IMR-90 (cell line): ENCODE results near the gene MYH11. TPM values are rescaled to one million over a fixed set of nuclear protein-coding genes. Genes with fewer than 3 reads are reported as not detected.

Source experiments
- ATAC-seq: fragments of 200-7000 bp; cut with Tn5 transposase; 2 replicates; pipeline ENCODE4 v1.9.1; 2020; ENCODE audit warnings: low read depth, mild to moderate bottlenecking, moderate library complexity
- BruUV-seq: library from RNA; stranded (reverse); fragments of 400-500 nt; replicated peaks from 2 replicates; lab custom pipeline; 2021; lab: Mats Ljungman, UMichigan
- CTCF ChIA-PET: fragments of 300-600 bp; formaldehyde crosslinking; extraction: SDS; loops from one replicate; lab custom pipeline; 2021; ENCODE audit warnings: antibody characterized with exemption; lab: Yijun Ruan, JAX
- POLR2A ChIA-PET: fragments of 300-600 bp; sonication (Branson Sonifier 250); formaldehyde crosslinking; loops from one replicate; lab custom pipeline; 2022; ENCODE audit warnings: antibody characterized with exemption; ENCODE audit not compliant: unreplicated experiment; lab: Charles Lee
- DNase-seq: peaks from one replicate; pipeline ENCODE4 v3.0.0; 2013
- H2AFZ ChIP-seq: replicated peaks from 2 replicates; pipeline ENCODE3; 2013; ENCODE audit warnings: low read length, mild to moderate bottlenecking; ENCODE audit not compliant: poor library complexity
- H2AK5ac ChIP-seq: 2 replicates; pipeline ENCODE4 v1.6.1; 2013; ENCODE audit warnings: low read depth, low read length, inconsistent platforms
- H2AK9ac ChIP-seq: replicated peaks from 2 replicates; pipeline ENCODE3; 2013; ENCODE audit warnings: mild to moderate bottlenecking, low read depth, low read length, moderate library complexity; ENCODE audit not compliant: poor library complexity
- H2BK120ac ChIP-seq: 2 replicates; pipeline ENCODE4 v1.6.1; 2013; ENCODE audit warnings: low read depth, low read length, inconsistent platforms
- H2BK15ac ChIP-seq: 3 replicates; pipeline ENCODE4 v1.6.1; 2013; ENCODE audit warnings: low read depth, low read length, inconsistent platforms
- H2BK20ac ChIP-seq: 2 replicates; pipeline ENCODE4 v1.6.1; 2013; ENCODE audit warnings: low read depth, mild to moderate bottlenecking, inconsistent platforms, low read length, moderate library complexity
- H2BK5ac ChIP-seq: 2 replicates; pipeline ENCODE4 v1.6.1; 2013; ENCODE audit warnings: mild to moderate bottlenecking, low read depth, low read length, inconsistent platforms; ENCODE audit not compliant: poor library complexity, severe bottlenecking
- H3K14ac ChIP-seq: replicated peaks from 2 replicates; pipeline ENCODE4 v1.6.1; 2013; ENCODE audit warnings: low read depth, low read length, inconsistent platforms
- H3K18ac ChIP-seq: 2 replicates; pipeline ENCODE4 v1.6.1; 2013; ENCODE audit warnings: low read depth, low read length, control low read depth
- H3K23ac ChIP-seq: 2 replicates; pipeline ENCODE4 v1.6.1; 2013; ENCODE audit warnings: low read depth, low read length, inconsistent platforms
- H3K27ac ChIP-seq: 2 replicates; pipeline ENCODE4 v1.5.1; 2013; ENCODE audit warnings: mild to moderate bottlenecking, control low read depth, low read length; ENCODE audit not compliant: insufficient read depth
- H3K27me3 ChIP-seq: 2 replicates; pipeline ENCODE4 v1.6.1; 2013; ENCODE audit warnings: low read length; ENCODE audit not compliant: control insufficient read depth, insufficient read depth
- H3K36me3 ChIP-seq: 2 replicates; pipeline ENCODE4 v1.6.1; 2013; ENCODE audit warnings: low read length, mixed read lengths; ENCODE audit not compliant: control insufficient read depth, insufficient read depth
- H3K4ac ChIP-seq: 2 replicates; pipeline ENCODE4 v1.6.1; 2013; ENCODE audit warnings: low read depth, low read length, inconsistent platforms
- H3K4me1 ChIP-seq: 2 replicates; pipeline ENCODE4 v1.6.1; 2013; ENCODE audit warnings: low read length, mixed read lengths; ENCODE audit not compliant: control insufficient read depth, insufficient read depth
- H3K4me2 ChIP-seq: 2 replicates; pipeline ENCODE4 v1.6.1; 2013; ENCODE audit warnings: low read depth, mild to moderate bottlenecking, control low read depth, low read length, moderate library complexity
- H3K4me3 ChIP-seq: 2 replicates; pipeline ENCODE4 v1.5.1; 2013; ENCODE audit warnings: low read depth, mild to moderate bottlenecking, control low read depth, low read length, moderate library complexity; ENCODE audit not compliant: insufficient read depth
- H3K56ac ChIP-seq: 2 replicates; pipeline ENCODE4 v1.6.1; 2013; ENCODE audit warnings: low read length, inconsistent platforms; ENCODE audit not compliant: insufficient read depth; ENCODE audit errors: extremely low read depth
- H3K79me1 ChIP-seq, 2 experiments: 2 replicates each; pipeline ENCODE4 v1.6.1; 2013; ENCODE audit warnings: low read length in 2 of 2, inconsistent platforms in 1 of 2, low read depth in 1 of 2
- H3K9ac ChIP-seq: 2 replicates; pipeline ENCODE4 v1.6.1; 2013; ENCODE audit warnings: low read depth, low read length, control low read depth
- H3K9me1 ChIP-seq: 2 replicates; pipeline ENCODE4 v1.6.1; 2013; ENCODE audit warnings: low read length, inconsistent platforms; ENCODE audit not compliant: insufficient read depth
- H3K9me3 ChIP-seq: 2 replicates; pipeline ENCODE4 v1.6.1; 2013; ENCODE audit warnings: low read length; ENCODE audit not compliant: control insufficient read depth, insufficient read depth
- H4K20me1 ChIP-seq: 2 replicates; pipeline ENCODE4 v1.6.1; 2013; ENCODE audit warnings: low read length, inconsistent platforms; ENCODE audit not compliant: insufficient read depth
- H4K5ac ChIP-seq: 2 replicates; pipeline ENCODE4 v1.6.1; 2013; ENCODE audit warnings: mild to moderate bottlenecking, low read depth, low read length, control low read depth
- H4K8ac ChIP-seq, 2 experiments: 2 replicates each; pipeline ENCODE4 v1.6.1; 2013; ENCODE audit warnings: low read depth in 2 of 2, low read length in 2 of 2, control low read depth in 1 of 2, inconsistent platforms in 1 of 2
- H4K91ac ChIP-seq: 2 replicates; pipeline ENCODE4 v1.6.1; 2013; ENCODE audit warnings: low read depth, low read length, inconsistent platforms; ENCODE audit not compliant: insufficient read depth
- CEBPB ChIP-seq: IDR thresholded peaks from 2 replicates; pipeline ENCODE4 v1.6.1; 2012; ENCODE audit warnings: low read depth, low read length, improper control_type of control experiment
- MAZ ChIP-seq: IDR thresholded peaks from 2 replicates; pipeline ENCODE4 v1.6.1; 2012; ENCODE audit warnings: low read depth, mild to moderate bottlenecking, low read length, improper control_type of control experiment, moderate library complexity, borderline replicate concordance
- NFE2L2 ChIP-seq: fragments of 150-350 bp; IDR thresholded peaks from 2 replicates; pipeline ENCODE4 v1.6.1; 2016; ENCODE audit warnings: low read depth, mild to moderate bottlenecking, low read length
- RAD21 ChIP-seq: IDR thresholded peaks from 2 replicates; pipeline ENCODE4 v1.6.1; 2012; ENCODE audit warnings: low read length, improper control_type of control experiment
- RCOR1 ChIP-seq: IDR thresholded peaks from 2 replicates; pipeline ENCODE4 v1.6.1; 2012; ENCODE audit warnings: mild to moderate bottlenecking, low read length, improper control_type of control experiment; ENCODE audit not compliant: insufficient replicate concordance
- RFX5 ChIP-seq: IDR thresholded peaks from 2 replicates; pipeline ENCODE4 v1.8.0; 2012; ENCODE audit warnings: low read depth, mild to moderate bottlenecking, low read length, moderate library complexity
- WGBS, 2 experiments: methylation state at CpG; one replicate each; pipeline versions ENCODE4 v1.1.5 to v1.1.7; 2013; ENCODE audit warnings: missing lambda C conversion rate in 2 of 2; ENCODE audit not compliant: insufficient read length in 1 of 2; ENCODE audit errors: extremely low coverage in 2 of 2; 5-methylcytosine and 5-hydroxymethylcytosine counted together
- dilution Hi-C: fragments of 300-500 bp; cut with HindIII; formaldehyde crosslinking; loops from one replicate; pipeline ENCODE4 v1.14.3; 2018; ENCODE audit warnings: low sequenced_read_pairs; ENCODE audit not compliant: unreplicated experiment
- in situ Hi-C: fragments of 300-500 bp; cut with MboI; formaldehyde crosslinking; loops from 3 replicates; pipeline ENCODE4 v1.14.3; 2019; ENCODE audit warnings: low sequenced_read_pairs, inconsistent platforms, mixed read lengths
- intact Hi-C: fragments of 100-400 bp; cut with micrococcal nuclease; formaldehyde crosslinking; loops from 2 replicates; pipeline ENCODE4 v1.10.0; 2022
- polyA plus RNA-seq, 3 experiments: library from polyadenylated mRNA; depleted of rRNA; stranded (reverse); fragments of >200 nt; gene quantifications; 2 replicates each; pipeline ENCODE4 v1.2.3, GENCODE V29; 2012; ENCODE audit warnings: low replicate concordance in 1 of 3
- total RNA-seq: library from RNA; depleted of rRNA; stranded (reverse); fragments of >200 nt; gene quantifications from 2 replicates; pipeline ENCODE4 v1.2.3, GENCODE V29; 2012
- TF ChIP-seq, protein P1 (sequence below): conservative IDR thresholded peaks from 2 replicates; pipeline ENCODE4 v1.5.1; 2012; ENCODE audit warnings: mild to moderate bottlenecking, low read depth, low read length, improper control_type of control experiment
- TF ChIP-seq, protein P2 (sequence below): fragments of 150-350 bp; IDR thresholded peaks from 2 replicates; pipeline ENCODE4 v1.6.1; 2016; ENCODE audit warnings: low read depth, mild to moderate bottlenecking, low read length, moderate library complexity, borderline replicate concordance

The MYH11 gene
- total and polyA plus RNA-seq, 2 of the 4 experiments (the other 2 are of a cell fraction): under 0.01 to 0.12 TPM

- in situ Hi-C loops: no loop called here
- Histone ChIP-seq H3K4me1 (peaks cover 5% of the 10 kb centered on the region), H3K4ac (no peak overlapping the region), H3K23ac (no peak overlapping the region), H3K9me3 (no peaks in the 10 kb centered on the region), H3K36me3 (no peaks in the 10 kb centered on the region), H3K9ac (no peak overlapping the region), H4K20me1 (peaks cover 58% of the 10 kb centered on the region), H2BK15ac (no peak overlapping the region), H3K79me1 (peaks cover 47 to 74% of the 10 kb centered on the region in 2 experiments), H3K14ac (no peak overlapping the region), H4K8ac (no peak overlapping the region), H2BK20ac (no peak overlapping the region), H4K5ac (no peak overlapping the region), H3K9me1 (peaks cover 25% of the 10 kb centered on the region), H3K56ac (no peak overlapping the region), H2AK9ac (no peak overlapping the region), H3K4me2 (no peak overlapping the region), H2AFZ (no peak overlapping the region), H2AK5ac (peak overlapping the region; percentile 20; the same call in 1 of the 2 replicates), H4K91ac (no peak overlapping the region), H2BK5ac (no peak overlapping the region), H3K18ac (no peak overlapping the region), H3K27ac (no peak overlapping the region), H3K27me3 (no peaks in the 10 kb centered on the region), H3K4me3 (no peak overlapping the region), H2BK120ac (no peak overlapping the region)
- no peak for DNase-seq
- WGBS, 2 experiments: 80% methylated on average over 1 of the region's 2 CpGs; no CpG with 5 or more reads in 1 of the 2 experiments
- no peak for ATAC-seq
- POLR2A ChIA-PET: no interaction called here
- TF ChIP-seq, protein P1, sequence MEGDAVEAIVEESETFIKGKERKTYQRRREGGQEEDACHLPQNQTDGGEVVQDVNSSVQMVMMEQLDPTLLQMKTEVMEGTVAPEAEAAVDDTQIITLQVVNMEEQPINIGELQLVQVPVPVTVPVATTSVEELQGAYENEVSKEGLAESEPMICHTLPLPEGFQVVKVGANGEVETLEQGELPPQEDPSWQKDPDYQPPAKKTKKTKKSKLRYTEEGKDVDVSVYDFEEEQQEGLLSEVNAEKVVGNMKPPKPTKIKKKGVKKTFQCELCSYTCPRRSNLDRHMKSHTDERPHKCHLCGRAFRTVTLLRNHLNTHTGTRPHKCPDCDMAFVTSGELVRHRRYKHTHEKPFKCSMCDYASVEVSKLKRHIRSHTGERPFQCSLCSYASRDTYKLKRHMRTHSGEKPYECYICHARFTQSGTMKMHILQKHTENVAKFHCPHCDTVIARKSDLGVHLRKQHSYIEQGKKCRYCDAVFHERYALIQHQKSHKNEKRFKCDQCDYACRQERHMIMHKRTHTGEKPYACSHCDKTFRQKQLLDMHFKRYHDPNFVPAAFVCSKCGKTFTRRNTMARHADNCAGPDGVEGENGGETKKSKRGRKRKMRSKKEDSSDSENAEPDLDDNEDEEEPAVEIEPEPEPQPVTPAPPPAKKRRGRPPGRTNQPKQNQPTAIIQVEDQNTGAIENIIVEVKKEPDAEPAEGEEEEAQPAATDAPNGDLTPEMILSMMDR: no peak
- TF ChIP-seq MAZ (no peak), NFE2L2 (no peak), RAD21 (no peak), RCOR1 (no peak), RFX5 (no peak), CEBPB (no peak)
- TF ChIP-seq, protein P2, sequence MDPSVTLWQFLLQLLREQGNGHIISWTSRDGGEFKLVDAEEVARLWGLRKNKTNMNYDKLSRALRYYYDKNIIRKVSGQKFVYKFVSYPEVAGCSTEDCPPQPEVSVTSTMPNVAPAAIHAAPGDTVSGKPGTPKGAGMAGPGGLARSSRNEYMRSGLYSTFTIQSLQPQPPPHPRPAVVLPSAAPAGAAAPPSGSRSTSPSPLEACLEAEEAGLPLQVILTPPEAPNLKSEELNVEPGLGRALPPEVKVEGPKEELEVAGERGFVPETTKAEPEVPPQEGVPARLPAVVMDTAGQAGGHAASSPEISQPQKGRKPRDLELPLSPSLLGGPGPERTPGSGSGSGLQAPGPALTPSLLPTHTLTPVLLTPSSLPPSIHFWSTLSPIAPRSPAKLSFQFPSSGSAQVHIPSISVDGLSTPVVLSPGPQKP: no peak
- intact Hi-C loops: loop anchor here (5.0 kb wide), 1 partner anchor 48 kb away; no protein-coding TSS in a partner anchor
- dilution Hi-C loops: no loop called here
- CTCF ChIA-PET: interaction anchor here (0.6 kb wide), 1 partner anchor 116 kb away, joined by 4 read pairs; no protein-coding TSS in a partner anchor
- no TSS peak for BruUV-seq
These were observed 202.2 kb downstream of the MYH11 start for GRCh38 chr16:15654591-15654990.
